NCI-H69 (cell line): Measurements from ENCODE around the gene KCNIP4.

ENCODE experiments used
- DNase-seq: peaks from one replicate; lab custom pipeline; 2025; lab: John Stamatoyannopoulos, UW

The KCNIP4 gene

DNA sequence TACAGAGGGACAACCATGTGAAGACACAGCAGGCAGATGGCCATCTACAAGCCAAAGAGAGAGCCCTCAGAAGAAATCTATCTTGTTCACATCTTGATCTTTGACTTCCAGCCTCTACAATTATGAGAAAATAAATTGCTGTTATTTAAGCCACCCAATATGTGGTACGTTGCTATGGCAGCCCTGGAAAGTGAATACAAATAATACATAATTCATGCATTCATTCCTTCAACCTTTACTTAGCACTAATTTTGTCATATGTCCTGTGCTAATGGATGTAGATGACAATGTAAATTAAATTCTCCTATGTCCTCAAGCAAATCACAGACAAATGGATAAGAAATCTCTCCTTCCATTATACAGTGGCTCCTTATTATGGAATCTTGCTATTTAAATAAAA lies 886.7 kb downstream of the KCNIP4 start:
- DNase-seq = peak; percentile 42

- no peak for DNase-seq
Observed at GRCh38 chr4:21046141-21046540, 902.4 kb downstream of the KCNIP4 start.

DNA sequence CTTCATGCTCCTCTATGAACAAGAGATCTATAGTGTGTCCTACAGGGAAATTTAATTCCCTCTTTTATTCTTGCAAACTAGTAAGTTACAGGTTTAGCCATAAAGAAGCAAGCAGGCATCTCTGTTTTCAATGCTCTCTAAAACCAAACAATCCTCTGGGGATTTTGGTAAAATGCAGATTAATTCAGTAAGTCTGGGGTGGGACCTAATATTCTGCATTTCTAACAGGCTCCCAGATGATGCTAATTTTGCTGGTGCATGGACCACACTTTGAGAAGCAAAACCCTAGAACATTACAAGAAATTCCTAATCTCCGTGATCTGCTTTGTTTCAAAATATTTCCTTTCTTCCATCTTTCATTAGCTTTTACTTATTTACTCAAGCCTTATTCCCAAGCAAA lies 903.5 kb downstream of the KCNIP4 start:
- no peak for DNase-seq

DNA sequence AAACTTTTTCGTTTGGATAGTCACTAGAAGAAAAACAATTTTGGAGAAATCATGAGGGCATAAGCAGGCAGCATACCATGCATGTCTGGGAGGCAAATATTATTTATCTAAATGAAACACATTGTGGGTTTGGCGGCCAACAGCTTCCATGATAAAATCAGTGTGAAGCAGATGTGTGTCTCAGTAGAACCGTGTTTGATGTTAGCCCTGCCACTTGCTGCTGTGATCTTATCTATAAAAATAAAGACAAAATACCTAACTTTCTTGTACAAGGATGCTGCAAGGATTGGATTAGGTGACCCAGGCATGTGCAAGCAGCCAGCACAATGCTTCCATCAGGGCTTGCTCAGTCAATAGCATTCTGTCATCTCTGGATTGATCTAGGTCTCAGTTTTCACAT lies 906.9 kb downstream of the KCNIP4 start:
- no peak for DNase-seq

- DNase-seq = peak; percentile 0
Observed at GRCh38 chr4:21034728-21035127, 913.8 kb downstream of the KCNIP4 start.

GRCh38 chr4:21032089-21032645 lies 916.4 kb downstream of the KCNIP4 start:
- no peak for DNase-seq

DNA sequence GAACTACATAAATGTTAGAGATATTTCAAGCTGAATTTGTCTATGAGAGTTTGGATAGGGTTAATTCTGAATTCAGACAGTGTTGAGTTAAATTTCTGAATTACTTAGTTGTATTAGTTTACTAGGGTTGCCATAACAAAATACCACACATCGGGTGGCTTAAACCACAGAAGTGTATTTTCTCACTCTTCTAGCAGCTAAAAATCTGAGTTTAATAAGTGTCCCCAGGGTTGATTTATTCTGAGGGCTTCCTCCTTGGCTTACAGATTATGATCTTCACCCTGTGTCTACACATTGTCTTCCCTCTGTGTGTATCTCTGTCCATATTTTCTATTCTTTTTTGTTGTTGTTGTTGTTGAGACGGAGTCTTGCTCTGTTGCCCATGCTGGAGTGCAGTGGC lies 929.8 kb downstream of the KCNIP4 start:
- DNase-seq = no peak

DNA sequence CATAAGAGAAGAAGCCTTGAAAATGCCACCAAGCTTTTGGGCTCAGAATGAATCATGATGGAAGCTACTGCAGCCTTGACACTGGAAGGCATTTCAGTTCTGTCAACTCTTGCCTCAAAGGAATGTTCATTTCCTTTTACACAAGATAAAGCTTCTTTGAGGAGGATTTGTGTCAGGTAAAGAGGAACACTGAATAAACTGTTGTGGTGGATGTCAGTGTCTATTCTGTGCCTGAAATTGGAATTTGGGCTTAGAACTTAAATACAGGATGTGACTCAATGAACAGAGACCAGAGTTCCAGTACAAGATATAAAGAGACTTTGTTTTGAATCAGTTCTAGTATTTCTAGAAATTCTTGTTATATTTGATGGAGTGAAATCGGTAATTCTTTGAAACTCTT lies 935.1 kb downstream of the KCNIP4 start:
- no peak for DNase-seq

DNA sequence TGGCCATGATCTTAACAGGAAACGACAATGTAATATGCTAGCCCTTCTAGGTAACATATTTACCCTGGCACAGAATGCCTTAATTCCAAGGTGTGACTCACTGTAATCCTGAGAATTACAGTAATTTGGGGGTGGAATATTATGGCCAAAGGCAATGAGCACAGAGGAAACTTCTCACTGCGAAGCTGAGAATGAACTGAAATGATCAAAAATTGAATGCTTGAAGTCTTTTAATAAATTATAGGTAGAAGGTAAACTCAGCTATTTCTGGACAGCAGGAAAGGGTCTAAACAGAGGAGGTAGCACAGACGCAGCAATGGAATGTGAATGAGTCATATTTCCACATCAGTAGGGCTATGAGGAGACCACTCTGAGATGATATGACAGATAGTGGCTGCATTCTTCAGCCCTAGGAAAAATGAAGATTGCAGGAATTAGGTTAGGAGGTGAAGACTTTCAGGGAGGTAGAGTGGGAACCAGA lies 935.7 kb downstream of the KCNIP4 start:
- peak; percentile 6 for DNase-seq

DNA sequence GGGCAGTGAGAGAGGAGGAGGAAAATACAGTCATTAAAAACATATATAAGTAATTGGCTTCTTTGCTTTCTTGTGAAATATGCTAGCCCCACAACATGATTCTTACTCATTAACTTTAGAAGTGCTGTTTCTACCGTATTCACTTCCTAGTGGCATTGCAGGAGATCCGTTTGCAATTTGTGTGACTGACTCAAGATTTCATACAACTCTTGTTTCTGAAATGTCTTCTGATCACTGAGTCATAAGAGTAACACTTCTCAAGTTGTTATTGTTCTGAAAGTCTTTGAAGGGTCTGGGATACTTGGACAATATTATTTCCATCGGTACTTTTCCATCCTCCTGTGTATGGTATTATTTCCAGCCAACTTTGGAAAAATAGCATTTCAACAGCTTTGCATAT lies 937.5 kb downstream of the KCNIP4 start:
- DNase-seq = no peak

- peak; percentile 3 for DNase-seq
Observed at GRCh38 chr4:21009956-21010355, 938.6 kb downstream of the KCNIP4 start.

- no peak for DNase-seq
Observed at GRCh38 chr4:21005647-21006046, 942.9 kb downstream of the KCNIP4 start.

- no peak for DNase-seq
Observed at GRCh38 chr4:21002976-21003375, 945.6 kb downstream of the KCNIP4 start.

- DNase-seq = no peak
Observed at GRCh38 chr4:21002286-21002685, 946.3 kb downstream of the KCNIP4 start.

- DNase-seq = no peak
Observed at GRCh38 chr4:21001490-21001889, 947.1 kb downstream of the KCNIP4 start.

DNA sequence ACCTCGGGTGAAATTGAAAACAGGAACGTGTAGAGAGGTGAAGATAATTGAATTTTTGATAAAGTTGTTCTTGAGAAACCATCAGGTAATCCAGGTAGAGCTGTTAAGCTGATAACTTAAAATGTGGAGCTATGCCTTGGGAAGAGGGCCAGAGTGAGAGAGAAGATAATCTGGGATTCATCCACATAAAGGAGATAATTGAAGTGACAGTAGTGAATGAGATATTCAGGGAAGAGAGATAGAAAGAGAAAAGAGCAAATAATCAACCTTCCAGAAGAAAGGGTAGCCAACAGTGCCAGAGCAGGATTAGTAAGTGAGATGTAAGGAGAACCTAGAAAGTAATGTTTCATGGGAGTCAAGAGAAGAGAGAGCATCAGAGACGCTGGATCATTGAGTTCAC lies 950.7 kb downstream of the KCNIP4 start:
- DNase-seq = no peak

DNA sequence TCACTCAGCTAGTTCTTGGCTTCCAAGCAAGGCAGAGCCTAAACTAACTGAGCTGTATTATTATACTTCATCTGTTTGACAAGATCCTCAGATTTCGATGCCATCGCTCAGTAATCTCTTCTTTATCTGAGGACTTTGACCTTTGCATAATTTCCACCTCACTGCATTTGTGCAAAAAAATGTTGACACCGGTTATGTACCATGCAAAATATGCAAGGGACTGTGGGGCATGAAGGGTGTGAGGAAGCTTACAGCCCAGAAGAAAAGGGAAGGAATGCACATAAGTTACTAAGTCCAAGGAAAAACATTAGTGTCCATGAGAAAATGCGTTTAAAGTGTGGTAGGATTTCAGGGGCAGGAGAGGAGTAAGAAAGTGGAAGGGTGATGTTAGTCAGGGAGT lies 953.0 kb downstream of the KCNIP4 start:
- DNase-seq = no peak

GRCh38 chr4:20995015-20995414 lies 953.6 kb downstream of the KCNIP4 start:
- no peak for DNase-seq

DNA sequence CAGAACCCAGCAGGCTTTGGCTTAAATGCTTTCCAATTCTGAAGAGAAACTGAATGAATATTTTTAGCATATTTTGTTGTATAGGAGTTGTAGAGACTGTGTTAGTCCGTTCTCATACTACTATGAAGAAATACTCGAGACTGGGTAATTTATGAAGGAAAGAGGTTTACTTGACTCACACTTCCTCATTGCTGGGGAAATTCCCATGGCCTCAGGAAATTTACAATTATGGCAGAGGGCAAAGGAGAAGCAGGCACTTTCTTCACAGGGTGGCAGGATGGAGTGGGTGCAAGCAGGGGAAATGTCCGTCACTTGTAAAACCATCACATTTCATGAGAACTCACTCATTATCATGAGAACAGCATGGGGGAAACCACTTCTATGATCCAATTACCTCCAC lies 956.6 kb downstream of the KCNIP4 start:
- no peak for DNase-seq

- DNase-seq = no peak
Observed at GRCh38 chr4:20987191-20987590, 961.4 kb downstream of the KCNIP4 start.

DNA sequence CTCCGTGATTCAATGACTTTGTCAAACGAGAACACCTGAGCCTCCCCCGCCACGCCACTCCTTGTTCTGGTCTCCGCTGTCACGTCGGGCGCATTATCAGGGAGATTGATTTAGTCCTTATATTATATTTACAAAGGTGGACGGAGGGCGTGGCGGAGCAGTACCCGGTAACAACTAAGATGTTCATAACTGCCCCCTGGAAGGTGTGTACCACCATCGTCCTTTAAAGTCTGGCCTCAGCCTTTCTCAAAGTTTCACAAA lies 964.1 kb downstream of the KCNIP4 start:
- peak; percentile 17 for DNase-seq

DNA sequence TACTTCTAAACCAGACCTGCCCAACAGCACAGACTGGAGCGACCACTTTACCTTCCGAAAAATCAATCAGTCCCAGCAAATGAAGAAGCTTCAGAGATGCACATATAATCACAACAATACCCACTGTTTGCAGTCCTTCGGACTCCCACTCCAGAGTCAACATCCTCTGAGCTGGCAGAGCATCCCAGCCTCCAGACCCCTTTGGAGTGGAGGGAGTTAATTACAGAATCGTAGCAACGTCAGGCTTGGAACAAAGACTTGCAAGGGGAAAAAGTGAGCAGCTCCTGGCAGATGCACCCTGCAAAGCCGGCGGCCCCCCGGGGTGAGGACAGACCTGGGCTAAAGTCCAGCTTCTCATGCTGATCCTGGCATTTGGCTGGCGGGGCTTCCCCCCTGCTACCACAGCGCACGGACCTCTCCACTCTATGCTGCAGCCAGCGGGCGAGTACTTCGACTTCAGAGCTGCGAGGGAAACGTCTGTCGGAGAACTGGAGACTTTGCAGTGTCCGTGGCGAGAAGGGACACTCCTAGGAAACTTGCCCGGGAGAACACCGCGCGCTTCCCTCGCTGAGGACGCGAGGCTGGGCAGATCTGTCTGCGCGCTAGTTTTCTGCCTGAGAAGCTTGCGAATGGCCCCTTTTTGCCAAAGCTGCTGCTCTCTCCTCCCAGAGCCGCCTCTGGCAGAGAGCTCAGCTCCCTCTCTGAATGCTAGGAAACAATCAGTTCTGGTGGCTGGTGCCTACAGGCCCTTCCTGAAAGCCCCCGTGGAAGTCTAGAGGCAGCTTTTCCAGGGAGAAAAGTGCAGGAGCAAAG lies 964.6 kb downstream of the KCNIP4 start:
- peak; percentile 49 for DNase-seq

DNA sequence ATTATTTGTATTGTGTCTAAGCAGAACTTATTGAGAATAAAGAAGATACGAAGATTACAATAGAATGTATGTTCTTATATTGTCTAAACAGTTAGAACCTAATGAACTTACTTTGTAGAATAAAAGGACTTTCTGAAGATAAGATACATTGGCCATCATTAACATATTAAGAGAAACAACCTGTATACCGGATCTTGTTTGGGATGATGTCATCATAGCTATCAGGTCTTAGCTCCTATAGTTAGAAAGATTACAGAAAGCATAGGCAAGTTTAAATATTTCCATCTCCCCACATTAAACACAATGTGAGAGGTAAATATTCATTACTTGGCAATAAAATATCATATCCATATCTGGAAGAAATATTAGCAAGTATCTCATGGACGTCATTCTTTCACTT lies 966.0 kb downstream of the KCNIP4 start:
- DNase-seq = no peak

DNA sequence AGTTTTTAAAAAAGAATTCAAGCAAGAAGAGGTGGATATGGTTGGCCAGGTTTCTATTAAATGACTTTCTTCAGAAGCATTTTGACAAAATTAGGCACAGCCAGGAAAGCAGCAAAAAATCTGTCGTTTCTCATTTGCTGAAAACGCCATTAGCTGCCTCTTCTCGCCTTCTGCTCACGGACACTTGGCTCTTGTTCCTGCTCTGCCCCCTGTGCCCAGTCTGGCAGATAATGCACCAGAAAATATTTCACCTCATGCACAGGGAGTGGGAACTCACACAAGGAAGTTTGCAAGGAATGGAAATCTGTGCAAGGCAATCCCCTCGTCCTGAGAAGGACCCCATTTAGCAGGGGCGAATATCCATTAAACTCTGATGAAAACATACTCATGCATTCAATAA lies 988.3 kb downstream of the KCNIP4 start:
- DNase-seq = no peak
